GM18520 (cell line): ENCODE measurements around the gene STK32C.

Experiments used
- ATAC-seq: cut with Tn5 transposase; IDR thresholded peaks from one replicate; pipeline ENCODE4 v1.9.1; 2021; ENCODE audit not compliant: unreplicated experiment

Gene STK32C

DNA sequence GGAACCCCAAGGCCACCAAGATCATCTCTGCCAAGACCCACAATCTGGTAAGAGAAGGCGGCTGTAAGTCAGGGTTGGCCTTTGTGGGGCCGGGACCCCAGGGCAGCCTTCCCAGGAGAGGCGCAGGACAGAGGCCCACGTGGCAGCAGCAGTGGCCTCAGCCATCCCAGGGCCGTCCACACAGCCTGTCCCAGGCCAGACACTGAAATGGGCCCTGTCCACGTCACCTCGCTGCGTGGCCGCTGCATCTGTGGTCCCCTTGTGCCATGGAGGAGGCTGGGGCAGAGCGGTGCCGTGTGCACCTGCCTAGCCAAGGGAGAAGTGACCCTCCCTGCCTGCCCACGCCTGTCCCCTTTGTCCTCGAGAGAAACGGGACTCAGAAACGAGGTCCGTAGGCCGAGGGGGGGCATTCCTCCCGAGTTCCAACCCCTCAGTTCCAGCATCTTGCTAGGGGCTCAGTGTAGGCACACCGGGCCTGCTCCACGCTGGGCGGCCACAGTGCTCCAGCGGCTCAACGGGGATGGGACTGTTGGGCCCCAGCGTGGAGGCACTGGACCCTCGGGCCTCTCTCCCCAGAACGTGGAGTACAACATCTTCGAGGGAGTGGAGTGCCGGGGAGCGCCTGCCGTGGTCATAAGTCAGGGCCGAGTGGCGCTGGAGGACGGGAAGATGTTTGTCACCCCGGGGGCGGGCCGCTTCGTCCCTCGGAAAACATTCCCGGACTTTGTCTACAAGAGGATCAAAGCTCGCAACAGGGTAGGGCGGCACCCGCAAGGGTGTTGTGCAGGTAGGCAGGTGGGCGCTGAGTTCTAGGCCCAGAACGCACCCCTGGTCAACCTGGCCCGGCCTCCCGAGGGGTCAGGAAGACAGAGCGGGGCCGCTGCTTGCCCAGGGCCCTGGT is 105.4 kb downstream of the STK32C start:
- no peak for ATAC-seq

DNA sequence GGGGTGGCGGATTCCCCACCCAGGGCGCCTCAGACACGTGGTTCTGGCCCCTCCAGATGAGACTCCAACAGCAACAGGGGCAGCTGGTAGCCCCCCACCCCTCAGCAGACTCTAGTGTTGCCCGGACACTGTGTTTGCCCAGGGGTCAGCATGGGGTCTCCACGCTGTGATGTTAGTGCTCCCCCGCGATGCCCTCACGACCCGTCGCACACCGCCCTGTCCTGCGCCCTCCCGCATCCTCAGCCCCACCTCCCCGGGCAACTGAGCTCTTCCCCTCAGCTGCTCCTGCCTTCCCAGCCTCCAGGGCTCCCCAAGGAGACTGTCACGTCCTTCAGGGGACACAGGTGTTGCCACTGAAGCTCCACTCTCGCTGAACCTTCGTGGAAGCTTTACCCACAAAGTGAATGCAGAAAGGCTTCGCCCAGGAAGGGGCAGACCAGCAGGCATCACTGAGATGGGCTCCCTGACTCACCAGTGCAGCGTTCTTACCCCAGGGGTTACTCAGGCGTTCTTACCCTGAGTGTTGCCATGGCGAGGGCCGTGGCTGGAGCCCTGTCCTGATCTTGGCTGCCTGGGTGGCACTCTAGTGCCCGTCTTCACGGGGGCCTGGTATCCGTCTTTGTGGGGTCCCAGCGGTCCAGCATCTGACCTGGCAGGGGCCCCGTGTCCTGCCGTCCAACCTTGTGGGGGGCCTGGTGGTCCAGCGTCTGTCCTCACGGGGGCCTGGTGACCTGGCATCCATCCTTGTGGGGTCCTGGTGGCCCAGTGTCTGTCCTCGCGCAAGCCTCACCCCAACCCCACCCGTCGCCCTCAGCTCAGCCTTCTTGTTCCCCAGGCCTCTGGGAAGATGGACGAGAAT is 106.4 kb downstream of the STK32C start:
- ATAC-seq, result no peak

GRCh38 chr10:132200344-132201110 is 107.2 kb downstream of the STK32C start:
- no peak for ATAC-seq

GRCh38 chr10:132199854-132200311 is 107.9 kb downstream of the STK32C start:
- ATAC-seq, result no peak

DNA sequence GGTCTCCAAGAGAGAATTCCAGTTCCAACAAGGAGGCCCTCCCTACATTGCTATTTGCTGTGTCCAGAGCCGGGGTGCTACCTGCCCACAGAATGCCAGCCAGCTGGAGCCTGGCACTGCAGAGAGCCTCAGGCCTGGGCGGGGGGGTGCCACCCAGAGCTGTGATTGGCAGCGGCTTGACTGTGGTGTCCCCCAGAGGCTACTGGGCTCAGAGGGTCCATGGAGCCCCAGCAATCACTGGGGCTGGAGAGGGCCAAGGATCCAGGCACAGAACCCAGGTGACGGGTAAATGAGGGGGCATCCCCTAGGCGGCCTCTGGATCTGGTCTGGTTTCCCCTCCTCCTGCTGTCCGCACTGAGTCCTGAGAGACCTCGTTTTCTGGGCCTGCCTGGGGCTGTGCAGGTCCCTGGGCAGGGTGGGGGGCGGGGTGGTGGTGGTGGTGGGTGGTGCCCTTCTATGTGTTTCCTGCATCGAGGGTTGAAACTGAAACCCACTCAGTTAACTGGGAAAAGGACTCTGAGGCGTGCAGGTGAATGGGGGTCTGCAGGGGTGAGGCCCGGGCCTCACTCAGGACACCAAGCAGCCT is 108.4 kb downstream of the STK32C start:
- no peak for ATAC-seq

DNA sequence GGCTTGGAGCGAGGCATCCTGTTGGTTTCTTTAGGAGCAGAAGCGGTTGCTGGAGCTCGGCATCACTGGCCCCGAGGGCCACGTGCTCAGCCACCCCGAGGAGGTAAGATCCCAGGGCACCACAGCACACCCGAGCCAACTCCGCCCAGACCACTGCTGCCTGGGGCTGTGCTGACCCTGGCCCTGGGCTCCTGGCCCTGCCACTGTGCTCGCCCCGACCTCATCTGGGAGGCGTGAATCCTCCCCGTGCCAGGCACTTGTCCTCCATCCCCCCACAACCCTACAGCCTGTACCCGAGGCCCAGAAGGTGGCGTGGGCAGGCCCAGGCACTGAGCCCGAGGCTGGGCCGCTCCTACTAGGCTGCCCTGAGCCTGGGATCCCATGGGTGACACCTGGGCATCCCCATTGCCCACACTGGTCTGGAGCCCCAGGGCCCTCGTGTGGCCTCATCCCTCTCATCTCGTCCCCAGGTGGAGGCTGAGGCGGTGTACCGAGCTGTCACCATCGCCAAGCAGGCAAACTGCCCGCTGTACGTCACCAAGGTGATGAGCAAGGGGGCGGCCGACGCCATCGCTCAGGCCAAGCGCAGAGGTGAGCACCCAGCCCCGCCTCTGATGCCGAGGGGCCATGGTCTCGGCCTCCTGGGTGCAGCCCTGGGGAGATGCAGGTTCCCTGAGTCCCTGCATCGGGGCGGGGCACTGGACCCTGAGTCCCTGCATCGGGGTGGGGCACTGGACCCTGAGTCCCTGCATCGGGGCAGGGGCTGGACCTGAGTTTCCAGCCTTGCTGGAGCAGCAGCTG is 109.2 kb downstream of the STK32C start:
- ATAC-seq, result no peak

DNA sequence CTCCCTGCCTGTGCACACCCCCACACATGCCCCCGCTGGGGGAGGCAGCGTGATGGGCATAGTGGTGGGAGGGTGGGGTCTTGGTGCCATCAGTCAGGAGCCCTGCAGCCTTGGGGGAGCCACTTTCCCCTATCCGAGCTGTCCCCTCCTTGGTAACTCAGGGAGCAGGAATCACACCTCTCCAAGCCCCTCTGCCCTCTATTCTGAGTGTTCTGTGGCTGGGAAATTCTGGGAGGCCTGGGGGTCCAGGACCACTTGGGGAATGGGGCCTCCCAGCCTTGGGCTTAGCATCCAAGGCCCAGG is 109.7 kb downstream of the STK32C start:
- ATAC-seq, result no peak

GRCh38 chr10:132197271-132198067 is 110.3 kb downstream of the STK32C start:
- no peak for ATAC-seq

DNA sequence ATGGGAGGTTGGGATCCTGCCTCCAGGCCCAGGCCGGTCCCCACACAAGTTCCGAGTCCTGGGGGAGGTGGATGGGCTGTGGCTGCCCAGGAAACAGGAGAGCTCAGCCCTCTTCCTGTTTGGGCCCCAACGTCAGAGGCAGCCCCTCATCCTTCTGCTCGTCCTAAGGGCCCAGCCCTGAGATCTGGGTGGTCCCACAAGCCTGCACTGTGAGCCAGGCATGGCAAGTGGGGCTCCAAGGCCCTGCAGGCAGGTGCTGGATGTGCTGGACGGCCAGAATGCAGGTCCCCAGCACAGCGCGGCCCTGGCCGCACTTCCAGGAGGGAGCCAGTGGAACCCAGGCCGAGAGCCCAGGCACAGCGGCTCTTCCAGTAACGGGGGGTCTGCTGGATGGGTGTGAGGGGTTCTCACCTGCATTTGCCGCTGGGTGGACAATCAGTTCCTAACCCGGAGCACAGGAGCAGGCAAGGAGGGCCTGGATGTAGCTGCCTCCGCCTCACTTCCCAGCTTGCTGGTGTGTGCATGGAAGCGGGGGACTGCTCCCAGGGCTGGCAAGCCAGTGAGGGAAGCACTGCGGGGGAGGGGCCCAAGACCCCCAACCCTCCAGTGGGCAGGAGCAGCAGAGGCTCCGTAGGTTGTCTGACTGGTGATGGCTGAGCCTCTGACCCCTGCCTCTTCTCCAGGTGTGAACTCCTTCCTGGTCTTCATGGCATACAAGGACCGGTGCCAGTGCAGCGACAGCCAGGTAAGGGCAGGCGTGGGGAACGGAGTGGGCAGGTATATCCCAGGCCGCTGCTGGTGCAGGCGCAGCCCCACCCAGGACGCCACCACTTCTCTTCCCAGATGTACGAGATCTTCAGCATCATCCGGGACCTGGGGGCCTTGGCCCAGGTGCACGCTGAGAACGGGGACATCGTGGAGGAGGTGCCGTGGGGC is 111.3 kb downstream of the STK32C start:
- no peak for ATAC-seq

GRCh38 chr10:132195366-132196075 is 112.2 kb downstream of the STK32C start:
- ATAC-seq, result no peak

- no peak for ATAC-seq
These were observed 113.0 kb downstream of the STK32C start for GRCh38 chr10:132194726-132195125.

DNA sequence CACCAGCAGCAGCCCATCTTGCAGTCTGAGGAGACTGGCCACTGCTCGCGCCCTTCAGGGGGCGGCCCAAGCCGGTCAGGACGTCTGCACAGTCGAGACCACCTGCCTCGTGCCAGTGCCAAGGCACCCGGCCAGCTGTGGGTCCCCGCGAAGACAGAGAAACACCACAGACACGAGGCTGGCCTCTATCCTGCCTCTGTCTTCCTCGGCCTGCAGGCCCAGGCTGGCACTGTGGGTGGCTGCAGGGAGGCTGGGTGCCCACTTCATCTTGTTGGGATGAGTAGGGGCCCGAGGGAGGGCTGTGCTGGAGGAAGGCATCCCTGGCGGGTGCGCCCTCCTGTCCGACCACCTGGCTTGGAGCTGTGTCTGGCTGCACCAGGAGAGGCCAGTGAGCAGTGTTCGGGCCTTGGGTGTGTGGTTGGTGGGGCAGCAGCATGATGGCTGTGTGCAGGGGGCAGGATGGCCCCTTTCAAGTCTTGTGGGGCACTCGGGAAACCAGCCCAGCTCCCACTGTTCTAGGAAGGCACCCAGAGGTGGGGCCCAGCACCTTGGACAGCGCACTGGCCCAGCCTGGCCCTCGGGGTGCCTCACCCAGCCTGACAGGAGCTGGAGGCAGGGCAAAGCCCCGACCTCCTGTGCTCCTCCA is 113.7 kb downstream of the STK32C start:
- no peak for ATAC-seq

- ATAC-seq, result no peak
These were observed 114.6 kb downstream of the STK32C start for GRCh38 chr10:132192991-132193665.

- ATAC-seq, result no peak
These were observed 115.4 kb downstream of the STK32C start for GRCh38 chr10:132192076-132192975.

DNA sequence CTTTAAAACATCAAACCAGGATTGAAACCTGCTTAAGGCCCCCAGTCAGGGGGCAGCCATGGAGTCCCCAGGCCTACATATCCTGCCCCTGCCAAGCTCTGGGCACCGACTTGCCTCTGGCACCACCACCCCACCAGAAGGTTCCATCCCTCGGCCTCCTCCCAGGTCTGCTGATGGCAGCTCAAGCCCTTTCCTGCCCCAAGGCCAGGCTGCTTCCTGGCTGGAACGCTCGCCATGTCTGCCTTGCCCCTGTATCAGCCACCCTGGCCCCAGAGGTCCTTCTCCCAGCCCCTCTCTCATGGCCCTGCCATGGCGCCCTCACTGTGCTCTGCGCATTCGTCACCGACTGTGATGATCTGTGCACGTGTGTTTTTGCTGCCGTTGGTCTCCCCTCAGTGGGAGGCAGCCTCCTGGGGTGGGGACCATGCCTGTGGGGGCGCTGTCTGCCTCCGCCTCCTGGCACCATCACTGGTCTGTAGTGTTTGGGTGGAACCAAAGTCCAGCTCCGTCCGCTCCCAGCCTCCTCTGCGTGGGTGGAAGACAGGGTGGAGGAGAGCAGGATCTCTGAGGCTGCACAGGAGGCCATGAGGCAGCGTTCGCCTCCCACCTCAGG is 117.8 kb downstream of the STK32C start:
- no peak for ATAC-seq
